T-helper 2 cell treated with Interferon-gamma antibody and Interleukin-4, amounts not matched to agents 100 ng/mL and 5 ng/mL, for 36 hours (primary cell): ENCODE results near the gene IGSF3. TPM values are rescaled to one million over a fixed set of nuclear protein-coding genes. Genes with fewer than 3 reads are reported as not detected.
"Not testable (repeated sequence)": the region's sequence is repeated elsewhere in the genome, so short reads cannot be mapped to it uniquely, and the experiment has no call there.

Experiments used
- intact Hi-C: fragments of 100-400 bp; cut with micrococcal nuclease; formaldehyde crosslinking; loops from one replicate; pipeline ENCODE4 v1.15.1; 2023
- total RNA-seq: library from RNA; stranded (reverse); gene quantifications from 2 replicates; pipeline ENCODE4 v1.2.3, GENCODE V29; 2022

Gene IGSF3
- total RNA-seq, 1 donor from 2014 or later: 0.82 TPM

DNA sequence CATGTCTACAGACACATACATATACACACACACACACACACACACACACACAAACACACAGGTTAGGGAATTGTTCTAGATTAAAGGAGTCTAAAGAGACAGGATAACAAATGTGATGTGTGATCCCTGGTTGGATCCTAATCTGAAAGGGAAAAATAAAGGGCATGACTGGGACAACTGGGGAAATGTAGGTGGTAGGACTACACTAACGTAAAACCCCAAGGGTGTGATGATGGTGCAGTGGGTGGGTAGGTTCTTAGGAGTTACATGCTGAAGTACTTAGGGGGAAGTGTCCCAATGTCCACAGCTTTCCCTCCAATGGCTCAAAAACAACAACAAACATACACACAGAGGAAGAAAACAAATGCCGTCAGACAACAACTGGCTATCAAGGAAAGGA lies 68.2 kb downstream of the IGSF3 start:
- intact Hi-C loops: not testable (repeated sequence)

GRCh38 chr1:116598420-116599036 lies 69.0 kb downstream of the IGSF3 start:
- intact Hi-C loops: not testable (repeated sequence)

GRCh38 chr1:116597388-116597787 lies 70.1 kb downstream of the IGSF3 start:
- intact Hi-C loops: not testable (repeated sequence)

- intact Hi-C loops: loop anchor here (1.0 kb wide), 2 partner anchors 23 to 458 kb away; no protein-coding TSS in a partner anchor
Observed at GRCh38 chr1:116596742-116597307, 70.7 kb downstream of the IGSF3 start.

DNA sequence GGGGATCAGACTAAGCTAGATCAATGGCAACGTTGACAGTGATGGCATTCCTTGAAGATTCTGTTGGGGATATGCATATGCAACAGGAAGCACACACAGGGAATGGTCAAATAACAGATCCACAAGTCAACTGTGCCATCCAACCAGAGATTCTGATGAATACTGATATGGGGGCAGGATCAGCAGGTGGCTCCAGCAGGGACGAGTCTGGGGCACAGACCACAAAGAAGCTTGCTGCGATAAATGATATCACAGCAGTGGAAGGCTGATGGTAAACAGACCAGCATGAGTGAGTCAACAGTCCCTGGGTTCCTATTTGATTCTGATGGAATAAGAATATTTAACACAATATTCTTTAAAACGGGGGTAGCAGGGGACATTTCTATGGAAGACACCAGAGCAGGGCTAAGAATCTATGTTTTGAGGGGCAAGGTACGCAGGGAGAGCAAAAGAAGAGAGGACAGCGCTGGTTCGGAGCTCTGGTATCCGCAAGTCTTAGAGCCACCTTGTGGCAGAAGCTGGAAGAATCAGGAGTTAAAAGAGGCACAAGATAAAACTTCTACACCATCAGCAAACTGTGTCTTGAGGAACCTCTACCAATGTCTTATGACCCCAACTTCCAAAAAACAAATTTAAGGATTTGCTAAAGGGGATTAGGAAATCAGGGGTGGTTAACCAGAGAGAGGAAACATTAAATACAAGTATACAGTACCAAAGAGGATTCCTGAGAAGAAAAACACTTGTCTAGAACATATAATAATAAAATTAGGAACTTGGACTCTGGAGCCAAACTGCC lies 71.4 kb downstream of the IGSF3 start:
- intact Hi-C loops: loop anchor here (1.0 kb wide), 2 partner anchors 22 to 457 kb away; no protein-coding TSS in a partner anchor

DNA sequence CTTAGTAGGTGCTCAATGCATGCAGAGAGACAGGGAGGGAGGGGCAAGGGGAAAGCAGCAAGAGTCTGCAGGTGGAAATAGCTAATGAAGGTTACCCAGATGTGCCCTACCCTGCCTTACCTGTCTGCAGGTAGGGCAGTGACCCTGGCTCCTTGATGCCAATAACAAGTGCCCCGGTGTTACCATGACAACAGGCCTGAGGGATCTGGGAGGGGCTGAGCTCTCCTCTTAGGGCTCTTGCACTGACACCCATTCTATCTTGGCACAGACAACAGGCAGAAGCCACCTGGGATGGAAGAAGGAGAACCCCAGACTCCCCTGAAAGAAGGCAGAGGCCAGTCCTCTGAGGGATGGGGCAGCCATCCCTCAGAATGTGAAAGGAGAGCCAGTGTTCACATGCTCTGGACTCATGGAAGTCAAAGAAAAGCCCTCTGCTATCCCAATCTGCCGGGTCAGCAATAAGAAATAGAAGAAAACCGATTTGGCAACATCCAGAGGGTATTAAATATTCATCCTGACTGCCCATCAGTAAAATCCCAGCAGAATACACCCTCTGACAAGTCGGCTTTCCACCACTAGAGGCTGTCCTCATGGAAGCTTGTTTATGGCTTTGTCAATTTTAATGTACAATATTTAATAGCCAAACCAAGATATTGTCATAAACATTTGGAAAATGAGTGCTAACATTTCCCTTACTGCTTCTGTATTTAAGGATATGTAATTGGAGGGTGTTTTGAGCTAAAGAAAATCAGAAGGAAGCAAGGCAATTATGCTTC lies 72.3 kb downstream of the IGSF3 start:
- intact Hi-C loops: not testable (repeated sequence)

- intact Hi-C loops: not testable (repeated sequence)
Observed at GRCh38 chr1:116593977-116594376, 73.6 kb downstream of the IGSF3 start.

DNA sequence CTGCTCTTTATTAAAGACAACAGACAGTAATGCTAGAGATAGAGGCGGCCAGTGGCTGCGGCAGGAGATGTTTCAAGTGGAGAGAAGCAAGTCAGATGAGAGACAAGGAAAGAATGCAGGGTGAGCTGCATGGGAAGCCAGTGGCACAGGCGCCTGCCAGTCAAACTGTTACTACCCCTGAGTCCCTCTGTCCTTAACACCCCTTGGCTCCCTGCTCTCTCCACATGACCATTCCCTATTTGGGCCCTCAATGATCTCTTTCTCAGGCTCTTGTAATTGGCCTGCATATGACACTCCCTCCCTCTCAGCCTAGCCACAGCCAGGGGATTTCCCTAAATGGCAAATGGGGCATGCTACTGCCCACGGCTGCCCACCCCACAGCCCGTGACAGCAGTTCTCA lies 74.1 kb downstream of the IGSF3 start:
- intact Hi-C loops: not testable (repeated sequence)

DNA sequence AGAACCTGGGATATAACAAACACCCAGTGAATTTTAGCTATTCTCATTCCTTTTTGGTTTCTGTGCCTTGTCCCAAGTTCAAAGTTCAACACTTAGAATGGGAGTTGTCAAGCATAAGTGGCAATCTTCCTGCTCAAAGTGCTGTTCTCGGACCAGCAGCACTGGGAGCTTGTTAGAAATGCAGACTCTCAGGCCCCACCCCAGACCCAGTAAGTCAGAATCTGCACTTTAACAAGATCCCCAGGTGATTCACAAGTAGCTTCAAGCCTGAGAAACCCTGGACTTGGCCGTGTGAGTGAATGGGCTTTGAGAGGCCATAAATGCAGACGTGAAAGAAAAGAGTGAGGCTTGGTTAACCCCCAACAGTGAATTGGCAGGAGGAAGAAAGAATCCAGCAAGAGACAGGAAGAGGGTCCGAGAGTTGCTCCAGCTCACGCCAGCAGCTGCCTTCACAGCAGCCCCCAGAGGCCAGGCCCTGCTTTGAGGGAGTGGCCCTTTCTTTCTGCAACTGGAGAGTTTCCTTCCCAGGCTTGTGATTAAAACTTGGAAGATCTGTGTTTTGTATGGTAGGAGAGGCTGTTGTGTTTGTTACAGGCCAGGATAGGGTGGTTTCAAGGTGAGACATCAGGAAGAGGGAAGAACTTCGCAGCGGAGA lies 75.5 kb downstream of the IGSF3 start:
- intact Hi-C loops: not testable (repeated sequence)

DNA sequence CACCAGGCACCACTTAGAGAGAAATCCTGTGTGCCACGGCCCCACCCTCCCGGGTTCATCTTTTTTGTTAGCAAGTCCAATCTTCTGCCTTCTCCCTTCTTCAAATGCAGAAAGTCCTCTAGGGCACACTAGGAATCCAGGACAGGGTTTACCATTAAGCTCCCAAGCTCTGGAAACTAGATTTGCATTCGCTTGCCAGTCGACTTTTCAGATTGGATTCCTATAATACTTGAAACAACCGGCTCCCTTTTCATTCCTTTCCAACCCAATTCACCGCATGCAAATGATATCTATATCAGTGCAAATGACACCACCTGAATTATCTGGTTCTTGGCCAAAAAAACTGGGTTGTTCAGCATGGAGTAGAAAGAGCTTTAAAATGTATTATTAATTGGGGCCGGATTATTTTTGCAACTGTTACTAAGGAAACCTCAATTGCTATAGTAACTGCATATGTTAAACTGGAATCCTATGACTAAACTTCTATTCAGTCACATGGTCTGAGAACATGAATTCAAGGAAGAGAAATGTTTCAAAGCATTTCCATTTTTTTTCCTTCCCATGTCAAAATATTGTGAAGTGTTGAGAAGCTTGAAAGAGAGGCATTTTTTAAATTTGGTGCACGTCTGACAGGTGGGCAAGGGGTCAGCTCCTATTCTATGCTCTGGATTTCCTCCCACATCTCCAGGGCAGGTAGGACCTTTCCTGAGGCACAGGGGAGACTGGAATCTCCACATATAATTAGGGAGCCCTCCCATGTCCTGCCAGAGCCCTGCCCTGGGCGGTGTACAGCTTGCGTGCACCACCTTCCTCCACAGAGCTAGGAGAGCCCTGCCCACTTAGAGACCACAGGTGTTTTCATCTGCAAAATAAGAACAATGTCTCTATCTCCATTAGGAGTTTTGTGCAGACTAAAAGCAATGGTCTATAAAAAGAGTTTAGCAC lies 76.3 kb downstream of the IGSF3 start:
- intact Hi-C loops: not testable (repeated sequence)

GRCh38 chr1:116590359-116591005 lies 77.1 kb downstream of the IGSF3 start:
- intact Hi-C loops: not testable (repeated sequence)

DNA sequence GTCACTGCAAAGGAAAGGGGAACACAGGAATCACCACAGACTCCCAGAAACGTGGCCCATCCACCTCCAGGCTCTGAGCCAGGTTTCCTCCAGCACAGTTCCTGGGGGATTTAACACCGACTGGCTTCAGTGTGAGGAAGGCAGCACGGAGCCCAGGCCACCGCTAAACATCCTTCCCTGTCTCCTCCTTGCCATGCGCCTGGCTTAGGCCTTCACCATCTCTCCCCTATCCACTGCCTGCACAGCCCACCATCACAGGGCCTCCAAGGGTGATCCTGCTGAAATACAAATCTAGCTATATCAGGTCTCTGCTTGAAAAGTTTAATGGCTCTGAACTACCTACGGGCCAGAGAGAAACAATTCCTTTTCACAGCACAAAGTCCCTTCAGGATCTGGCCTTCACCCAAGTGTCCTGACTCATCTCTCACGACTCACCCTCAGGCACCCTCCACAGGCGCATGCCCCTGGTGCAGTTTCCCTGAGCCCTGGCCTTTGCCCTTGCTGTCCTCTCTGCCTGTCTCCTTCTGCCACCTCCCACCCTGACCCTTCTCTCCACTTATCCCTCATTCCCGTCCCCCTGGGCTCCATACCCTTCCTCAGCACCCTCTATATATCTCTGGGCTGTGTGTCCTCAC lies 78.3 kb downstream of the IGSF3 start:
- intact Hi-C loops: not testable (repeated sequence)

GRCh38 chr1:116587501-116588227 lies 79.9 kb downstream of the IGSF3 start:
- intact Hi-C loops: no loop called here

DNA sequence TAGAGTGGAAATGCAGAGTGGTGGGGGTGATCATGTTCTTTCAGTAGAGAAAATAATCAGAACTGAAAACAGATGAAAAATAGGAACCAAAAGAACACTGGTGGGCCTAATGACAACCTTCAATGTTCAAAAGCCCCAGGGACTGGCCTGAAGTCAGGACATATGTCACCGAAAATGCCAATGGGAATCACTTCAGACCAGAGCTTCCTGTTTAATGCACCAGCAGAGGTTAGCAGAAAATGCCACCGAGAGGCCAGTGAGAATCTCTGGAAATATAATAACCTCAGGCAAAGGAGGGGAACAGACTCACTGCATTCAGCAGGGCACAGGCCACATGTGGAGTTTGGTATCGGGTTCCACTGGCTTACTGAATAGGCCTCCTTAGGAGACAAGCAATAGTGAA lies 80.8 kb downstream of the IGSF3 start:
- intact Hi-C loops: no loop called here

DNA sequence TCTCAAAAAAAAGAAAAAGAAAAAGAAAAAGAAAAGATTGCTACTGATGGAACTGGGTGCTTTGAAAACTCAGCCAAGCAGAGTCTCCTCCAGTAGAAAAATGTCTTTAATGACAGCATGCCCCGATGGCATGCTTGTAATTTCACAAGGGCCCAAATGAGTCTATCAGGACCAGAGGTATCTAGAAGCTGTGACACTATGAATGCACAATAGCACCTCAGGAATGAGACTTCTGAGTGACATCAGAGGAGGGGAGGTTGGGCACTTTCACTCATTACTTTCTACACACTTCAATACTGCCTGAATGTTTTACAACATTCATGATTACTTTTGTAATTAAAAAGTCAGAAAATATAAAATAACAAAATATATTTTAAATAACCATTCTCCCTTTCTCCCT lies 81.6 kb downstream of the IGSF3 start:
- intact Hi-C loops: no loop called here

GRCh38 chr1:116581323-116581885 lies 86.1 kb downstream of the IGSF3 start:
- intact Hi-C loops: no loop called here

- intact Hi-C loops: no loop called here
Observed at GRCh38 chr1:116580446-116581322, 86.8 kb downstream of the IGSF3 start.
